Kidney capillary endothelial cell (primary cell): ENCODE measurements around the gene CALD1.

Source experiments
- DNase-seq: peaks from one replicate; pipeline ENCODE4 v3.0.0-alpha.2; 2018; ENCODE audit warnings: low spot score

The CALD1 gene

DNA sequence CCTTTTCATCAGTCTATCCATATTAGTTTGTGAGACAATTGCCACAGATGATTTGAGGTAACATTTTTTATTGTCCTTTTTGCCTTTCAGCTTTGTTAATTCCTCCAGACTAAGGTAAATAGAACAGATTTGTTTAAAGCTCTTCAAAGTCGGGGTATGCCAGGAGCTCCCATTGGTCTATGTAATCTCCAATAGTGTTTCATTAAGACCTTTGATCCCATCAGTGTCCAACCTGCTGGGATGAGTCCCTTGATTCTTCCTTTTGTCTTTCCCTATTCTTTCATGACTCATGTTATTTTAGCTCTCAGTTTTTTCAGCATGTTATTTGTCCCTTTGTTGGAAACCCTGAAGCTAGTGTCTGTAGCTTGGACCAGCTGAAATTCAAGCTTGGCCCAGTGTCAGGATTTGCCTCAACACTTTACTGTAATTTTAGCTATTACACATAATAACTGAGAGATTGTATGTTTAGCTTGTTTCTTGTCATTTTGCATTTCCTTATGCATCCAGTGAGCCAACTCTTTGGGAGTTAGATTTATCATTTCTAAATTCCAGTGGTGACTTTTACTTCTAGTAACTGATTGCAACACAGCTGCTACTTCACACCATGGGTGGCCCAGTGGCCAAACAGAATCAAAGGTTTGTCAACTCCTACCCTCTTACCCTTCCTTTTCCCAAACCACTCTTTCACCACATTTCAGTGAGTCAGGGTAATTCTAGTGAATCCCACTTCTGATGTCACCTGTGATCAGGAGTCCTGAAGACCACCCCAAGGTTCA is 222.1 kb downstream of the CALD1 start:
- no peak for DNase-seq

DNA sequence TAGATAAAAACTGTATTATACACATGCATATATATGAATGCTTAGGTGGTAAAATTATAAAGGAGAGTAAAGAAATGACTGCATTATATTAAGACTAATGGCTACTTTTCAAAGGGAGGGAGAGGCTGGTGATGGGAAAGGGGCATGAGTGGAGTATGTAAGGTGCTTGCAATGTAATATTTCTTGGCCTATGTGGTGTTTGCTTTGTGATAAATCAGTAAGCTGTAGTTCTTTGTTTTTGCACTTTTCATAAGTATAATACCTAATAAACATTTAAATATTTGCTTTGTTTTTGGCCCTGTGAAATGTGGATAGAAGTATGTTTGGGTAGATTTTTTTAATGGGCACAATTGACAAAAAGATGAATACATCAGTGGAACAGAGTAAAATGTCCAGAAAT is 232.8 kb downstream of the CALD1 start:
- no peak for DNase-seq
